GM12873 (cell line): Measurements from ENCODE around the gene GABRR3.
A peak's percentile ranks its signal among the peaks of the same experiment; 100 is the strongest.

Source experiments
- CTCF ChIP-seq: IDR thresholded peaks from 2 replicates; pipeline ENCODE4 v1.5.1; 2012; ENCODE audit warnings: low read depth, mild to moderate bottlenecking, moderate library complexity, low read length, control low read depth; ENCODE audit not compliant: insufficient read depth; ENCODE audit errors: missing control alignments

GABRR3 gene

DNA sequence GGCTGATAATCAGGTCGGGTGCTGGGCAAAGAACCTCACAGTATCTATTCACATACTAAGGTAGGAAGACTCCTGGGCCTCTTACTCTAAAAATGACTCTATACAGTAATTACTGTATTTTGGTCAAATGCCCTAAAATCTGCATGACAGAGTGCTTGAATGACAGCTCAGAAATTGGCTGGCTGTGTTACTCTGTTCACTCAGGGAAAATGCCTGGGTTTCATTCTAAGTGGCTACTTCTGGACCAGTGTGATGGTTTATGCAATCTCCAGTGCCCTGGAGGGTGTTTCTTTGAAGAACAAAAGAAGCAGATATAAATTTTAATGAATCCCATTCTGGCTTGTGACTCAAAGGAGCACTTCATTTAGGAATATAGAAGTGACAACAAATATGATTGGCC is 2.2 kb downstream of the GABRR3 start:
- no peak for TF ChIP-seq CTCF

GRCh38 chr3:98032265-98032664 is 2.9 kb downstream of the GABRR3 start:
- no peak for TF ChIP-seq CTCF

DNA sequence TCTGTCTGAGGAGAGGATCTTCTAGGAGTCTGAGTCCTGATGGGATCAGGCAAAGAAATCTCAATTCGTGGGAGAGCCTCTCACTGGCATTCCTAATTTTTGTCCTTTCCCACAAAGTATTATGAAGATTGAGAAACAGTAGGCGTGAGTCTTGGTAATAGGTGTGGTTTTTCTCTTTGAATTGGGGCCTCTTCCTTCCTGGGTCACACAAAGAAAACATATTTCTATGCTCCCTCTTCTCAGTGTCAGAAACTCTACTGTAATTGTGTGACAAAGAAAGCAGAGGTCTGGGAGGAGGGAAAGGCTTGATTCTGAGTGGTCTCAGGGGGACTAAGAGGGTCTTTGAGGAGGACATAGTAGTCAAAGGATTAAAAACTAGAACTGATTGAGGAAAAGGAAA is 6.0 kb downstream of the GABRR3 start:
- no peak for TF ChIP-seq CTCF

DNA sequence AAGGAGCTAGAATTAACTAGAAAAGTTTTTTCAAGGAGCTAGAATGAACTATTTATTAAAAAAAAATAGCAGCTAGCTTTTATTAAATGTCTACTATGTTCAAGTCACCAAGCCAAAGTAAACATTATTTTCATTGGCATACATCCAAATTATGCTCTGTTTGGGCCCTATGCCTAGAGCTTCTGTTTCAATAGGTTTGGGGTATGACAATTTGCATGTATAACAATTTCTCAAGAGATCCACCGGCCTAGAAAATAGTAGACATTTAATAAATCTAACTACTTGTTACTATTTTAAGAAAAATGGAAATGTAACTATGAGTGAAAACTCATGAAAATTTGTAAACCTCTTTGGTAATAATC is 8.0 kb downstream of the GABRR3 start:
- TF ChIP-seq CTCF: no peak

DNA sequence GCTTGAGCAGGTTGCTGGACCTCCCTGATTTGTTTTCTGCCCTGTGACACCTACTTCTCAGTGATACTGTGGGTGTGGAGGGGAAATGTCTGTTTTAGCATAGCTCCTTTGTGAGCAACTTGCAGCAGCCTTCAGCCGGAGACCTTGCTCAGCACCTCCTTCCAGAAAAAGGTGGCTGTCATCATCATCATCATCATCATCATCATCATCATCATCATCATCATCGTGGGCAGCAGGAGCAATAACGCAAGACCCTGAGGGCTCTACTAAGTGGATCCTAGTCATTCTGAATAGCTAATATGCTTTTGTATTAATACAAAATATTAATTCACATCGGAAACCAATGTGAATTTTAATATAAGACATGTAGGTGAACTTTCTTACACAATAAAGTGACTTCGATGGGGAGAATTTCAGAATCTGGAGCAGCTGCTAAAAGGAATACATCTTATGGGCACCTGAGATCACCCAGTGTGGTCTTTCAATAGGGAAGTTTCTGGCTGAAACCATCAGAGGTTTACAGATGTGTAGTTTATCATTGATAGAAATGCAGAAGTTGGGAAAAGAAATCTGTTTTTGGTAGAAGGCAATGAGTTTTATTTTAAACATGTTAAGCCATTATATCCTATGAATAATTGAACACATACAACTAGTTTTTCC is 8.6 kb downstream of the GABRR3 start:
- no peak for TF ChIP-seq CTCF

DNA sequence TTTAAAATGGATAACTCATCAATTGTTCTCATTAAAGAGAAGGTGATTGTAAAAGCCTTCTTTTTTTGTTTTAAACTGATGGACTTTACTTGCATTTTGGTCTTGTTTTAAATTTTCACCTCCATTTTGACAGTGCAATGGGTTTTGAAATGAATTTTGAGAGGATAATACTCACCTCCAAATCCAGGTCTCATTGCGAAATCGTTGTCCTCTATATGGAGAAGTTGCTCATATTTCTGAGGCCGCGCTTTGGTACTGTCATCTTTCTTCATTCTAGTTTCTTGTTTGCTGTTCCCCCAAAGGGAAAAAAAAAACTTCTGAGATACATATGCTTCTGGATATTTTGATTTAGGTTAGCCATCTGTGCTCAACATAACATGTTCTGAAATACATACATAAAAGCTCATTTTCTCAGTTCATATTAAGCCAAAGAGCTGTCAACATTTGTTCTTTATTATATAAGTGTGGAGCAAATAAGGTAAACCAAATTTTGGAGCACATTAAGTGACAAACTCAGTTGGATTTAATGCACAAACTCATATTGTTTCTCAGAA is 9.6 kb downstream of the GABRR3 start:
- TF ChIP-seq CTCF: no peak

DNA sequence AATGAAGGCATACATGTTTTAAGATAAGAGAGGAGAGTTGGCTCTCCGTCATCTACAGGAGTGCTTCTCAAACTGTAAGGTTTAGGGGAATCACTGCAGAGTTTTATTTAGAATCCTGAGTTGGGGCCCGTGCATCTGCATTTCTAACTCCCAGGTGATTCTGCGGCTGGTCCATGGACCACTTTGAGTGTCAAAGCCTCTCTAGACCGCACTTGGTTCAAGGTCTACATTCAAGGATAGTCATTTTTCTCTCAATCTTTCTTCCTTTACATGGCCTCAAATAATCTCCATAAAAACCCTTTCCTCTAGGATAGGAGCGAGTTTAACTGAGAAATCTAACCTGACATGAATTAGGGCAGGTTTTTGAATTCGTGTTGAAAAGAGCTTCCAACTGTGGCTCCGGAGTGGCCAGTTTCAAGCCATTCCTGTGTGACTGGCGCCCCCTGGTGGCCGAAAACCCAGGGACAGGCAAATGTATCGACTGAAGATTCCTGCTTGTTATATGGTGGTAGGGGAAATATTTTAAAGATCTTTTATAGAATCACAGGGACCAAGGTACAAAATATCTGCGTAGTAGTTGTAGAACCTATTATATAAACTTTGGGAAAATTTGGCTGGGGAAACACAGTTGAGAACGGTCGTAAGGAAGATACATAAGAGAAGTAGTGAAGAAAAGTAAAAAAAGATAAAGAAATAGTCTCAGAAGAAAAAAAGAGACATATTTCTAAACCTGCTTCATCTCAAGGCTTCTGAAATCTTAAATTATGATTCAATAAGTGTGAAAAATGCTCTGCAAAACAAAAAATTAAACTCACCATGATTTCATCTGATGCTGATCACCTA is 11.9 kb downstream of the GABRR3 start:
- peak; percentile 77 for TF ChIP-seq CTCF
